Activated naive CD4-positive, alpha-beta T cell treated with anti-CD3 and anti-CD28 coated beads, Interleukin-2, amount 50 U/mL, for 24 hours (primary cell): ENCODE data around the gene ITSN2.

Experiments used
- H3K27ac Mint-ChIP-seq: one replicate; pipeline ENCODE4 v1.8.0; 2021; ENCODE audit warnings: mild to moderate bottlenecking, mixed read lengths
- H3K27me3 Mint-ChIP-seq: one replicate; pipeline ENCODE4 v1.8.0; 2021; ENCODE audit warnings: mixed read lengths
- H3K36me3 Mint-ChIP-seq: one replicate; pipeline ENCODE4 v1.8.0; 2021; ENCODE audit warnings: mixed read lengths
- H3K4me1 Mint-ChIP-seq: one replicate; pipeline ENCODE4 v1.8.0; 2021; ENCODE audit warnings: mixed read lengths
- H3K4me3 Mint-ChIP-seq: one replicate; pipeline ENCODE4 v1.8.0; 2021; ENCODE audit warnings: mild to moderate bottlenecking, mixed read lengths
- H3K9me3 Mint-ChIP-seq: one replicate; pipeline ENCODE4 v1.8.0; 2021; ENCODE audit warnings: mixed read lengths

The ITSN2 gene

DNA sequence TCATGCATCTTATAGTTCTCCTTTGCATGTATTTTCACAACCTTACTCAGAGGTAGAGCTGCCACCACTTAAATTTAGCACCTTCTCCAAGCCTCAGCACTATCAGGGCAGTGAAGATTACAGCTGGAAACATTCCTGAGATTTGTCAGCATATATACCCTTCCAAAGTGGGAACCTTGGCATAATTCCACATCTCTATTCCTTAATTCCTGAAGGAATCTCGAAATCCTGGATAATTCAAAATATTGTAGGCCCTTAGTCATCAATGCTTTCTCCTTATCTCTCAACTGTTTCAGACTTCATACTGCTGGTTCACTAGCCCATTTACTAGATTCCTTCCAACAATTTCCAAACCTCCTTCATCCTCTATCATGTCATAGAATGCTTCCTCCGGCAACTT lies 87.4 kb downstream of the ITSN2 start:
- no peaks in the 10 kb centered on the region for H3K9me3 Mint-ChIP-seq
- peaks cover 6% of the 10 kb centered on the region for H3K4me1 Mint-ChIP-seq
- H3K27ac Mint-ChIP-seq = peak overlapping the region; percentile 41
- H3K4me3 Mint-ChIP-seq = no peak overlapping the region
- no peaks in the 10 kb centered on the region for H3K27me3 Mint-ChIP-seq
- peaks cover 12% of the 10 kb centered on the region for H3K36me3 Mint-ChIP-seq

DNA sequence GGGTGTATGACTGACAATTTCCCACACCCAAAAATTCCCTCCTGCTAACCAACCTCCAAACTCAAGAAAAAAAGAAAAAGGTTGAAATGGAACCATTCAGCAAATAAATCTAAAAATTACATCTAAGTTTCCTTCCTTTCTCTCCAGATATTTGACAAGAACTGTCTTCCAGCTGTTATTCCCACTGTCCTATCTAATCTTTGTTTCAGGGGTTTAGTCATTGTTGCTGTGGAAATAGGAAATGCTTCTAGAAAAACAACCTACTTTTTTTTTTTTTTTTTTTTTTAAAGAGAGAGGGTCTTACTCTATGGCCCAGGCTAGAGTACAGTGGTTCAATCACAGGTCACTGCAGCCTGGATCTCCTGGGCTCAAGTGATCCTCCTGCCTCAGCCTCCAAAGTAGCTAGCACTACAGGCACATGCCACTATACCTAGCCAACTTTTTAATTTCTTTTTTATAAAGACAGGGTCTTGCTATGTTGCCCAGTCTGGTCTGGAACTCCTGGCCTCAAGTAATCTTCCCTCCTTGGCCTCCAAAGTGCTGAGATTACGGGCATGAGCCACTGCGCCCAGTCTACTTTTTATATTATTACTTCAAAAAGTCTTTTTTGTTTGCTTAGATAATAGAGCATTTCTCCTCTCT lies 88.1 kb downstream of the ITSN2 start:
- Mint-ChIP-seq H3K27ac (peak overlapping the region; percentile 91), H3K4me3 (no peak overlapping the region), H3K27me3 (no peaks in the 10 kb centered on the region), H3K9me3 (no peaks in the 10 kb centered on the region), H3K4me1 (peaks cover 6% of the 10 kb centered on the region), H3K36me3 (peaks cover 12% of the 10 kb centered on the region)

DNA sequence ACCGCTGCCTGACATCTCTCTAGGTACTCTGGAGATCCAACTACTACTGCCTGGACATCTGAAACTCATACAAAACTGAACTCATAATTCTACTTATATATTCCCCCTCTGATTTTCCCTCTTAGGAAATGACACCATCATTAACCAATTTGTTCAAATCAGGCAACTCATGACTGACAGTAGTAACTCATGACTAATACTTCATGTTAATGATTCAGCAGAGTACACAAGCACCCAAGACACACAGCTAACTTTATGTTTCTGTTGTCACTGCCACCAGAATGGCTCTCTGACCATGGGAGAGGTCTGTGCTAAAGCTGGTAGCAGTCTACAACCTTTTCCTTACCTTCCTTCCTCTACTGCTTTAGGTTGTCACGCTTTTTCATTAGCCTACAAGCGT lies 91.1 kb downstream of the ITSN2 start:
- Mint-ChIP-seq H3K4me1 (peaks cover 6% of the 10 kb centered on the region), H3K27me3 (no peaks in the 10 kb centered on the region), H3K4me3 (no peak overlapping the region), H3K36me3 (peaks cover 18% of the 10 kb centered on the region), H3K27ac (peak overlapping the region; percentile 70), H3K9me3 (no peaks in the 10 kb centered on the region)

DNA sequence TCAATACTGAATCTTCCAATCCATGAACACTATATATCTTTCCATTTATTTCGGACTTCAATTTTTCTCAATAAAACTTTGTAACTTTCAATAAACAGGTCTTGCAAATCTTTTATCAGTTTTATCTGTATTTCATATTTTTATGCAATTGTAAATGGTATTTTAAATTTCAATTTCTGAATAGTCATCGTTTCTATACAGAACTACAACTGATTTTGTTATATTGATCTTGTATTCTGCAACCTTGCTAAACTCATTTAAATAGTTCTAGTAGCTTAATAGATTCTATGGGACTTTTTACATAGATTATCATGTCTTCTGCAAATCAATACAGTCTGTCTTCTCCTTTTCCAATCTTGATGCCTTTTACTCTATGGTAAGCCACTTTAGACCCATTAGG lies 95.1 kb downstream of the ITSN2 start:
- peaks cover 20% of the 10 kb centered on the region for H3K36me3 Mint-ChIP-seq
- H3K27me3 Mint-ChIP-seq = no peaks in the 10 kb centered on the region
- H3K9me3 Mint-ChIP-seq = no peaks in the 10 kb centered on the region
- no peak overlapping the region for H3K4me3 Mint-ChIP-seq
- H3K27ac Mint-ChIP-seq = no peak overlapping the region
- peaks cover 12% of the 10 kb centered on the region for H3K4me1 Mint-ChIP-seq

DNA sequence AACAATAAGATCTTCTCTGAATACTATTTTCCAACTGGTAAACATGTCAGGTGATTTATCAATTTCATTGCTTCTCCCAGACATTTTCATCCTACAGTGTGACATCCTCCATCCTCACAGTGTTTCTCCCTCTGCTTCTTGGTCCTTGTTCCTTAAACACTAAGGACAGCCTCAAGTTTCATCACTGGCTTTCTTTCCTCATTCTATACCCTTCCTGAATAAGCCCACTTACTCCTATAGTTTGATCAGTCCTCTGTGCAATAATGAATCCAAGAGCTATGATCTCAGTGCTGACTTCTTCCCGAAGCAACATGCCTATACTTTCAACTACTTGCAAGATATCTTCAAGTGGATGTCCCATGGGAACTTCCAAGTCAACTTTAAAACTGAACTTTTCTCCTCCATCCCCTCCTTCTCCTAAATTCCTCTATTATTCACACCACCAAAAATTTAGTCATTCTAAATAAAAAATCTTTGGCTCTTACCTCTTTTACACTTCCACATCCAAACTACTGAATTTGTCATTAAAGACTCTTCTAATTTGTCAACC lies 97.8 kb downstream of the ITSN2 start:
- H3K27ac Mint-ChIP-seq = peak overlapping the region; percentile 53
- peaks cover 16% of the 10 kb centered on the region for H3K36me3 Mint-ChIP-seq
- no peaks in the 10 kb centered on the region for H3K27me3 Mint-ChIP-seq
- peaks cover 6% of the 10 kb centered on the region for H3K4me1 Mint-ChIP-seq
- no peak overlapping the region for H3K4me3 Mint-ChIP-seq
- H3K9me3 Mint-ChIP-seq = no peaks in the 10 kb centered on the region

DNA sequence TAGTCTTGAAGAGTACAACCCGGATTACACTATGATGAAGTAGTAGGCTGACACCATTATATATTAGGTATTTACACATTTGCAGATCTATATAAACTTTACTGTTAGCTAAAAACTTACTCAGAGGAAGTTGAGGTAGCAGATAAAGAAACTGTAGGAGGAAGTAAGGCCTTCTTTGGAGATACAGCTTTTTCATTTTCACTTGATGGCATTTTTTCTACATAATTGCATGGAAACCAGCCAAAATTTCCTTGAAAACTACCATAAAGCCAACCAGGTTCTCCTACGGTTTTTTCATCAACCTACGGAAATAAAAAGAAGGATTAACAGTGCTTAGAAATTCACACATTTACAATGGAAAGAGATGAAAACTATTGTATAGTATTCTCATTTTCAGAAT lies 98.9 kb downstream of the ITSN2 start:
- Mint-ChIP-seq H3K9me3 (no peaks in the 10 kb centered on the region), H3K36me3 (peaks cover 18% of the 10 kb centered on the region), H3K4me3 (no peak overlapping the region), H3K27ac (no peak overlapping the region), H3K27me3 (no peaks in the 10 kb centered on the region), H3K4me1 (peaks cover 6% of the 10 kb centered on the region)

DNA sequence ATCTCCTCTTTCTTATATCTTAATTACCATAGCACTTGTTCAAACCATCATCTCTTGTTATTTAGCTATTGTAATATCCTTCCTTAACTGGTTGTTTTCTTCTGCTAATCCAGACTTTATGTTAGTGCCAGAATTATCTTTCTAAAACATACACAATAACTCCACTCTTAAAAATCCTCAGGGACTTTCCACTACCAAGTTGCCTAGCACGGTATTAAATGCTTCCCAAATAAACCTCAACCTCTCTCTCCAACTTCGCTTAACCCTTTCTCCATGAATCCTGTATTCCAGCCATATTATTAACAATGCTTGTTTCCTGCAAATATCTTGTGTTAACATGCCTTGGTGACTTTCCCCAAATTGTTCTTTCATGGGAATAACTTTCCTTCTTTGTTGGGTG lies 101.0 kb downstream of the ITSN2 start:
- no peak overlapping the region for H3K4me3 Mint-ChIP-seq
- H3K9me3 Mint-ChIP-seq = no peaks in the 10 kb centered on the region
- no peak overlapping the region for H3K27ac Mint-ChIP-seq
- H3K27me3 Mint-ChIP-seq = no peaks in the 10 kb centered on the region
- peaks cover 12% of the 10 kb centered on the region for H3K36me3 Mint-ChIP-seq
- peaks cover 6% of the 10 kb centered on the region for H3K4me1 Mint-ChIP-seq

DNA sequence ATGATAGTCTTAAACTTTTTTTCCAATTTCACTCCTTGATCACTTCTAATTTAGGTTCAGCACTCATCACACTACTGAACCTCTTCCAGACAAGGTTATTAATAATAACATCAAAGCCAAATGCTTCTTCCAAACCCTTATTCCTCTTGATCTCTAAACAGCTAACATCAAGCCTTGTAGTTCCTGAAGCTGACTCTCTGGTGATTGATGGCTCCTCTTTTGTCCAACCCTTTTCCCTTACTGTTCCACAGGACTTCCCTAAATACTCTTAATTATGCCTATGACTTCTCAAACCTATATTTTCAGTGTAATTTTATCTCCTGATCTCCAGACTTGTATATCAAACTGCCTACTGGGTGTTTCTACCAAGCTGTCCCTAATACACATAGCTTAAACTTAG lies 101.6 kb downstream of the ITSN2 start:
- H3K27ac Mint-ChIP-seq = no peak overlapping the region
- H3K9me3 Mint-ChIP-seq = no peaks in the 10 kb centered on the region
- peaks cover 6% of the 10 kb centered on the region for H3K4me1 Mint-ChIP-seq
- no peaks in the 10 kb centered on the region for H3K27me3 Mint-ChIP-seq
- H3K36me3 Mint-ChIP-seq = peaks cover 15% of the 10 kb centered on the region
- H3K4me3 Mint-ChIP-seq = no peak overlapping the region

DNA sequence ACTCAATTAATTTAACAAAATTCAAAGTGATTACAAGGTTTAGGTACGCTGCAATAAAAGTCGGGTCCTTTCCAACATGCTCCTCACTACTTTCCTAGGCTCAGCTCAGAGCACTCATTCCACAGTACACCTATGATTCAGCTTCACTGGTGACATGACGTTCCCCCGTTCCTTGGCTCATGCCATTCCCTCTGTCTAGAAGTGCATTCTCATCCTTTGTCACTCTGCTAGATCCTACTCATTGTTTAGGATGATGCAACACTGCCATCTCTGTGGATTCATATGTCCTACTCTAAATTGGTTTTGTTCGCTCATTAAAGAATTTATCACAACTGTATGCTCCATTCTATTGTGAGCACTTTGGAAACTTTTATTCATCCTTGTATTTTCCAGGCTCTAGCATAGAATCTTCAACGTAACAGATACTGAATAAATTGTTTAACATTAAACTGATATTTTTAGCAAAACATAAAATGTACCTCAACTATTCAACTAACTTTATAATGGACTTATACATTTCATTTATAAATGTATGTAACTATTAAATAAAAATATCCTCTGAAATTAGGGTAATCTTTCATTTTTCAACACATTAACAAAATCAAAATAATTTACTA lies 106.9 kb downstream of the ITSN2 start:
- Mint-ChIP-seq H3K27me3 (no peaks in the 10 kb centered on the region), H3K4me3 (no peak overlapping the region), H3K36me3 (peaks cover 10% of the 10 kb centered on the region), H3K4me1 (no peaks in the 10 kb centered on the region), H3K27ac (no peak overlapping the region), H3K9me3 (no peaks in the 10 kb centered on the region)

DNA sequence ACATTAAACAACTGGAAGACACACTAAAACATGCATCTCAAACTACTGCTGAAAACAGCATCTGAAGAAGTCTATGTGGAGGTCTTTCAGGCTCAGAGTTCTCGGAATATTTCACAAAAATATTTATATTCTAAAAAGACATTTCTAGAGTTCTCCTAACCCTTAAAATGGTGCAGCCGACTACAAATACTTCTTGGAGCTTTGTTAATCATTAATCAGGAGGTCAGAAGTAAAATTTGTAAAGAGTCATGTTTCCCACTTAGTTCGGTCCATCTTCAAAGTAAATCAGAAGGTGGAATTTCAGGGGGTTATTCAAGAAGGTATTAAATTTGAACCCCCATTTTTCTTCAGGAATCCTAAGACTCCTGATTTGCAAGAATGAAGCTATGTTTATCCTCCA lies 112.7 kb downstream of the ITSN2 start:
- Mint-ChIP-seq H3K4me1 (no peaks in the 10 kb centered on the region), H3K36me3 (peaks cover 5% of the 10 kb centered on the region), H3K4me3 (no peak overlapping the region), H3K9me3 (no peaks in the 10 kb centered on the region), H3K27ac (no peak overlapping the region), H3K27me3 (no peaks in the 10 kb centered on the region)

DNA sequence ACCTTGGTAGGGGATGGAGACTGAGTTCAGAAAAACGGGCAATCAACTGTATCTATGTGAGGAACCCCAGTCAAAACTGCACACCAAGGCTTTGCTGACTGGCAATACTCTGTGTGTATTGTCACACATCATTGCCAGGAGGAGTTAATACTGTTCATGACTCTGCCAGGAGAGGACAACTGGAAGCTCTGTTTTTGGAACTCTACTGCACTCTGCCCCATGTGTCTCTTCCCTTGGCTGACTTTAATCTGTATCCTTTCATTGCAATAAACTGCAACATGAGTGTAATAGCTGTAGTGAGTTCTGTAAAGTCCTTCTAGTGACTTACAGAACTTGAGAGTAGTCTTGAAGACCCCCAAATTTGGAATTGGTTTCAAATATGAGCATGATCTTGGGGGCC lies 113.2 kb downstream of the ITSN2 start:
- Mint-ChIP-seq H3K4me3 (no peak overlapping the region), H3K4me1 (no peaks in the 10 kb centered on the region), H3K27ac (no peak overlapping the region), H3K9me3 (no peaks in the 10 kb centered on the region), H3K36me3 (peaks cover 5% of the 10 kb centered on the region), H3K27me3 (no peaks in the 10 kb centered on the region)

DNA sequence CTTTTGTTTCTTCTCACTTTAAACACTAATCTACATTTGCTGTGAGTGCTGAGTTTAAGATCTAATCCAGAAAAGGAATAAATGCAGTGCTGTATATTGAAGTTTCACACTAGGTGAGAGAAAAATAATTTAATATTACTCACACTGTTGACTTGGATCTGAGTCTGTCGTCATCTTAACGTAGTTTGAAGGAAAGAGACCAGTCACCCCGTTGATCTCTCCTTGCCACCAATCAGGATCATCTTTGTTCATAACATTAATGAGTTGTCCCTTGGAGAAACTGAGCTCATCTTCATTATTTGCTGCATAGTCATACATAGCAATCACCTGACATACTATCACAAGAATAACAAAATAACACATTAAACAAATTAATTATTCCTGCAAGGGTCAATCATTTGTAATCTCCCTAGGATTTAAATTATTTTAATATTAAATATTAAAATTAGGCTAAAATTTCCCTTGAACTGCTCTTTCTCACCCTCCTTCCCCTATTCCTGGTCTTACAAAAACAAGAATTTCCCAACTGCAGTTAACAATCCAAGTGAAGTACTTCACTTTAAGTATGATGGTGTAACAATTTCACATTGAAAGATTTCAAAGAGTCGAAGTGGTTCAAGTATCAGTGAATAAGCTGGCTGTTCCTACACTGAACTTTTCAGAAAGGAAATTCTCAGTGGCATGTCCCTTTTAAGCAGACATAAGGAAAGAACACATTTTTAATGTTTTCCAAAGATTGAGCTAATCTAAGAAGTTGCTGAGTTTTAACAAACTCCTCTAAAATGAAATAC lies 114.2 kb downstream of the ITSN2 start:
- H3K27ac Mint-ChIP-seq = no peak overlapping the region
- no peak overlapping the region for H3K4me3 Mint-ChIP-seq
- no peaks in the 10 kb centered on the region for H3K27me3 Mint-ChIP-seq
- H3K4me1 Mint-ChIP-seq = no peaks in the 10 kb centered on the region
- H3K9me3 Mint-ChIP-seq = no peaks in the 10 kb centered on the region
- peaks cover 6% of the 10 kb centered on the region for H3K36me3 Mint-ChIP-seq

DNA sequence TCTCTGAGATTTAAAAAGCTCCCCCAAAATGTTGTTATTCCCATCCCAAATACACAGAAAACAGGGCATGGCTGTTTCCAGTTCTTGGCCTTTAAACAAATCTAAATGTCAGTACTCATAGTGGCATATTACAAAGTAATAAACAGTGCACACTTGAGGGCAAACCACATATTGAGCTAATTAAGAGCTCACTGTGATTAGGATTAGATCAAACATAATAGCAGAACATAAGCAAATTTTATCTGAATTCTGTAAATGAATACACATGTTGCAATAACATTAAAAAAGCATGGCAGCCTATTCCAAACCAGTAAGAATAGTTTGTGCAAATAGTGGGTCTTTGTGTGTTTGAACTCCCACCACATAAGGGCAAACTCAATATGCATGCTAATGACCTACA lies 118.8 kb downstream of the ITSN2 start:
- Mint-ChIP-seq H3K27me3 (no peaks in the 10 kb centered on the region), H3K27ac (peak overlapping the region; percentile 85), H3K9me3 (no peaks in the 10 kb centered on the region), H3K36me3 (peaks cover 7% of the 10 kb centered on the region), H3K4me1 (no peaks in the 10 kb centered on the region), H3K4me3 (no peak overlapping the region)

DNA sequence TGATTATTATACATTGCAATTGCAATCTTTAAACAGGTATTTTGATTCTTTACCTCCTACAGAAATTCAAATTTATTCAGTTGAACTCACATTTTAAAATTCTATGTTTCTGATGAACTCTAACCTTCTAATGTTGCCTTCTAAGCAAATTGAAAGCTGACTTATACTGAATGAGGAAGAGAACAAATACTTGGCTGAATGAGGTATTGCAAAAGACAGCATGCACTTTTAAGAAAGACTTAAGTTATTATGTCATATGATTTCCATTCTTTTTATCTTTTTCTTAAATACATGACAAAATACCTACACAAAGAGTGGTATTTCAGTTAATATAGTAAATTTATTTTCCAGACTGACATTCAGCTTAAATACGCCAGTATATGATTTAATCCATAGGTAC lies 120.8 kb downstream of the ITSN2 start:
- Mint-ChIP-seq H3K27me3 (no peaks in the 10 kb centered on the region), H3K9me3 (no peaks in the 10 kb centered on the region), H3K4me1 (no peaks in the 10 kb centered on the region), H3K36me3 (peaks cover 6% of the 10 kb centered on the region), H3K4me3 (no peak overlapping the region), H3K27ac (no peak overlapping the region)

DNA sequence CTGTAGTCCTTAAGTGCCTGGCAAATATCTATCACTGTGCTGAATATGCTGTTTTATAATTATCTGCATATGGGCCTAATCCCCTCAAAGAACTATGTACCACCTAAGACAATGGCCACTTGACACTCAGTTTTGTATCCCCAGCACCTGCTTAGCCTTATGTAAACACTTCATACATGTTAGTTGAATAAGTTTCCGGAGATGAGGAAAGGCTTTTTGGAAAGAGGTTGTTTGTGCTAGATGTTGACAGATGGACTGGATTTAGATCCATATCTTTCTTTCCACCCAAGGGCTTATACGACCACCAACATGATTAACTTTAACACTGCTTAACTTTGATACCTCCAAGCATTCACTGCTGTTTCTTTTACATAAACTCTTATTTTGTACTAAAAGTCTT lies 122.2 kb downstream of the ITSN2 start:
- no peak overlapping the region for H3K4me3 Mint-ChIP-seq
- H3K4me1 Mint-ChIP-seq = no peaks in the 10 kb centered on the region
- H3K27ac Mint-ChIP-seq = peak overlapping the region; percentile 36
- no peaks in the 10 kb centered on the region for H3K27me3 Mint-ChIP-seq
- peaks cover 9% of the 10 kb centered on the region for H3K36me3 Mint-ChIP-seq
- H3K9me3 Mint-ChIP-seq = no peaks in the 10 kb centered on the region

DNA sequence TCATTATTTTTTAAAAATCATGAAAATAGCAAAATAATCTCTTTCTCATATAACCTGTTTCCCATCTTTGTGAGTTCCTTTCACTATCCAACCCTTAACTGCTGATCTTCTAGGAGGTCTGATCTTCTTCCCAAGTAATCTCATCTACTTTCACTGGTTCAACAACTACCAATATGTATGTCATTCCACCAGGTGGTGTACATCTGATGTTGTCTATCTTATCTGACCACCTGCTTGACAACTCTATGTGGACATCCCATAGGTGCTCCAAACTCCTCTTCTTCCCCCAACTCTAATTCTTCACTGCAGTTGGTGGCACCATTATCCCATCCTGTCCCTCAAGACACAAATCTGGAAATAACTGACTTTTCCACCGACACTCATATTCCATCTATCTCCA lies 123.0 kb downstream of the ITSN2 start:
- H3K4me1 Mint-ChIP-seq = no peaks in the 10 kb centered on the region
- H3K27me3 Mint-ChIP-seq = no peaks in the 10 kb centered on the region
- H3K27ac Mint-ChIP-seq = peak overlapping the region; percentile 9
- H3K36me3 Mint-ChIP-seq = peaks cover 9% of the 10 kb centered on the region
- no peaks in the 10 kb centered on the region for H3K9me3 Mint-ChIP-seq
- H3K4me3 Mint-ChIP-seq = no peak overlapping the region
